ENCODE data around the gene ZNF385D. TPM values are rescaled to one million over a fixed set of nuclear protein-coding genes. Genes with fewer than 3 reads are reported as not detected.

The ZNF385D gene
- total RNA-seq, 1 donor from 2014 or later: 0.41 TPM

GRCh38 chr3:21745966-21746365 lies 5.0 kb downstream of the ZNF385D start:
- H3K9me3 Mint-ChIP-seq (ENCODE audit: unreplicated experiment): no peaks in the 10 kb centered on the region
- no peak overlapping the region for H3K4me3 Mint-ChIP-seq (ENCODE audit: unreplicated experiment)
- H3K4me1 Mint-ChIP-seq (ENCODE audit: unreplicated experiment): peaks cover 6% of the 10 kb centered on the region
- H3K27ac Mint-ChIP-seq (ENCODE audit: unreplicated experiment): no peak overlapping the region
- no peaks in the 10 kb centered on the region for H3K36me3 Mint-ChIP-seq (ENCODE audit: low read depth, unreplicated experiment)
- no peak for DNase-seq (ENCODE audit: low spot score)
- H3K27me3 Mint-ChIP-seq (ENCODE audit: unreplicated experiment): peaks cover 2% of the 10 kb centered on the region
- no peak for TF ChIP-seq CTCF (IDR thresholded peaks at IDR 0.05; ENCODE audit: unreplicated experiment)

GRCh38 chr3:21744793-21745192 lies 6.2 kb downstream of the ZNF385D start:
- H3K4me3 Mint-ChIP-seq (ENCODE audit: unreplicated experiment): no peak overlapping the region
- H3K27ac Mint-ChIP-seq (ENCODE audit: unreplicated experiment): no peak overlapping the region

GRCh38 chr3:21738935-21739702 lies 11.9 kb downstream of the ZNF385D start:
- Mint-ChIP-seq H3K36me3 (ENCODE audit: low read depth, unreplicated experiment) (no peaks in the 10 kb centered on the region), H3K27me3 (ENCODE audit: unreplicated experiment) (peaks cover 1% of the 10 kb centered on the region), H3K4me3 (ENCODE audit: unreplicated experiment) (no peak overlapping the region), H3K27ac (ENCODE audit: unreplicated experiment) (no peak overlapping the region), H3K9me3 (ENCODE audit: unreplicated experiment) (no peaks in the 10 kb centered on the region), H3K4me1 (ENCODE audit: unreplicated experiment) (no peaks in the 10 kb centered on the region)
- no peak for DNase-seq (ENCODE audit: low spot score)
- TF ChIP-seq CTCF (IDR thresholded peaks at IDR 0.05; ENCODE audit: unreplicated experiment): no peak

More at GRCh38 chr3:21744793-21745192, 6.2 kb downstream of the ZNF385D start:
- Mint-ChIP-seq H3K4me1 (ENCODE audit: unreplicated experiment) (no peaks in the 10 kb centered on the region), H3K36me3 (ENCODE audit: low read depth, unreplicated experiment) (no peaks in the 10 kb centered on the region), H3K9me3 (ENCODE audit: unreplicated experiment) (no peaks in the 10 kb centered on the region), H3K27me3 (ENCODE audit: unreplicated experiment) (peaks cover 2% of the 10 kb centered on the region)
- TF ChIP-seq CTCF (IDR thresholded peaks at IDR 0.05; ENCODE audit: unreplicated experiment): no peak
- DNase-seq (ENCODE audit: low spot score): no peak

GRCh38 chr3:21738283-21738682 lies 12.7 kb downstream of the ZNF385D start:
- Mint-ChIP-seq H3K27me3 (ENCODE audit: unreplicated experiment) (peaks cover 1% of the 10 kb centered on the region), H3K4me1 (ENCODE audit: unreplicated experiment) (no peaks in the 10 kb centered on the region), H3K4me3 (ENCODE audit: unreplicated experiment) (no peak overlapping the region), H3K9me3 (ENCODE audit: unreplicated experiment) (no peaks in the 10 kb centered on the region), H3K36me3 (ENCODE audit: low read depth, unreplicated experiment) (no peaks in the 10 kb centered on the region), H3K27ac (ENCODE audit: unreplicated experiment) (no peak overlapping the region)
- DNase-seq (ENCODE audit: low spot score): no peak
- no peak for TF ChIP-seq CTCF (IDR thresholded peaks at IDR 0.05; ENCODE audit: unreplicated experiment)

- Mint-ChIP-seq H3K27ac (ENCODE audit: unreplicated experiment) (no peak overlapping the region), H3K4me3 (ENCODE audit: unreplicated experiment) (no peak overlapping the region), H3K9me3 (ENCODE audit: unreplicated experiment) (no peaks in the 10 kb centered on the region), H3K27me3 (ENCODE audit: unreplicated experiment) (peaks cover 1% of the 10 kb centered on the region), H3K4me1 (ENCODE audit: unreplicated experiment) (no peaks in the 10 kb centered on the region), H3K36me3 (ENCODE audit: low read depth, unreplicated experiment) (no peaks in the 10 kb centered on the region)
- DNase-seq (ENCODE audit: low spot score): no peak
- TF ChIP-seq CTCF (IDR thresholded peaks at IDR 0.05; ENCODE audit: unreplicated experiment): no peak
Observed at GRCh38 chr3:21734746-21735145, 16.3 kb downstream of the ZNF385D start.

Data from endothelial cell (in vitro differentiated cells).